ENCODE results near the gene GRIK3. TPM values are rescaled to one million over a fixed set of nuclear protein-coding genes. Genes with fewer than 3 reads are reported as not detected.

GRIK3 gene
- total and polyA plus RNA-seq, 2 experiments from 2014 or later: under 0.01 TPM; not detected in 1

- Histone ChIP-seq H3K27ac (no peak overlapping the region), H2AFZ (no peak overlapping the region), H3K4me2 (no peak overlapping the region), H3K27me3 (peaks cover 2% of the 10 kb centered on the region), H4K20me1 (ENCODE audit: insufficient read depth, poor library complexity, severe bottlenecking) (no peaks in the 10 kb centered on the region), H3K9me3 (ENCODE audit: low read depth) (no peaks in the 10 kb centered on the region), H3K79me2 (no peaks in the 10 kb centered on the region), H3K36me3 (replicated peaks; ENCODE audit: insufficient read depth, low read depth) (no peaks in the 10 kb centered on the region), H3K4me3 (no peak overlapping the region), H3K9me2 (replicated peaks; ENCODE audit: insufficient read depth) (no peaks in the 10 kb centered on the region), H3K4me1 (ENCODE audit: insufficient read depth) (no peaks in the 10 kb centered on the region)
- WGBS (ENCODE audit: low lambda C conversion rate, missing lambda C conversion rate): 77% methylated on average over 4 of the region's 4 CpGs
- TF ChIP-seq, protein P1, sequence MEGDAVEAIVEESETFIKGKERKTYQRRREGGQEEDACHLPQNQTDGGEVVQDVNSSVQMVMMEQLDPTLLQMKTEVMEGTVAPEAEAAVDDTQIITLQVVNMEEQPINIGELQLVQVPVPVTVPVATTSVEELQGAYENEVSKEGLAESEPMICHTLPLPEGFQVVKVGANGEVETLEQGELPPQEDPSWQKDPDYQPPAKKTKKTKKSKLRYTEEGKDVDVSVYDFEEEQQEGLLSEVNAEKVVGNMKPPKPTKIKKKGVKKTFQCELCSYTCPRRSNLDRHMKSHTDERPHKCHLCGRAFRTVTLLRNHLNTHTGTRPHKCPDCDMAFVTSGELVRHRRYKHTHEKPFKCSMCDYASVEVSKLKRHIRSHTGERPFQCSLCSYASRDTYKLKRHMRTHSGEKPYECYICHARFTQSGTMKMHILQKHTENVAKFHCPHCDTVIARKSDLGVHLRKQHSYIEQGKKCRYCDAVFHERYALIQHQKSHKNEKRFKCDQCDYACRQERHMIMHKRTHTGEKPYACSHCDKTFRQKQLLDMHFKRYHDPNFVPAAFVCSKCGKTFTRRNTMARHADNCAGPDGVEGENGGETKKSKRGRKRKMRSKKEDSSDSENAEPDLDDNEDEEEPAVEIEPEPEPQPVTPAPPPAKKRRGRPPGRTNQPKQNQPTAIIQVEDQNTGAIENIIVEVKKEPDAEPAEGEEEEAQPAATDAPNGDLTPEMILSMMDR (IDR thresholded peaks at IDR 0.05; ENCODE audit: poor library complexity): no peak
- TF ChIP-seq EZH2 (IDR thresholded peaks at IDR 0.05; ENCODE audit: borderline replicate concordance): no peak
- no peak for TF ChIP-seq EZH2phosphoT487 (IDR thresholded peaks at IDR 0.05; ENCODE audit: low read depth, severe bottlenecking, unreplicated experiment)
- no peak for DNase-seq (ENCODE audit: low spot score)
Measured at GRCh38 chr1:36751525-36751924, 282.8 kb downstream of the GRIK3 start.

DNA sequence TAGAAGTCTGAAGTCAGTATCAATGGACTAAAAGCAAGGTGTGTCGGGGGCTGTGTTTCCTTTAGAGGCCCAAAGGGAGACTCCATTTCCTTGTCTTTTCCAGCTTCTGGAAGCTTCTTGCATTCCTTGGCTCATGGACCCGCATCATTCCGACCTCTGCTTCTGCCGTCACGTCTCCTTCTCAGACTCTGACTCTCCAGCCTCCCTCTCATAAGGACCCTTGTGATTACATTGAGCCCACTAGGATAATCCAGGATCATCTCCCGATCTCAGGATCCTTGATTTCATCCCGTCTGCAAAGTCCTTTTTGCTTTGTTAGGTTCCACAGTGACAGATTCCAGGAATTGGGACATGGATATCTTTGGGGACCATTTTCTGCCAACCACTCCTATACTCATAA, 285.8 kb downstream of the GRIK3 start:
- Histone ChIP-seq H3K4me1 (ENCODE audit: insufficient read depth) (no peaks in the 10 kb centered on the region), H4K20me1 (ENCODE audit: insufficient read depth, poor library complexity, severe bottlenecking) (no peaks in the 10 kb centered on the region), H2AFZ (no peak overlapping the region), H3K9me3 (ENCODE audit: low read depth) (no peaks in the 10 kb centered on the region), H3K27ac (no peak overlapping the region), H3K4me3 (no peak overlapping the region), H3K4me2 (no peak overlapping the region), H3K79me2 (no peaks in the 10 kb centered on the region), H3K27me3 (peaks cover 2% of the 10 kb centered on the region), H3K9me2 (replicated peaks; ENCODE audit: insufficient read depth) (no peaks in the 10 kb centered on the region), H3K36me3 (replicated peaks; ENCODE audit: insufficient read depth, low read depth) (no peaks in the 10 kb centered on the region)
- DNase-seq (ENCODE audit: low spot score): no peak
- TF ChIP-seq, protein P1 (IDR thresholded peaks at IDR 0.05; ENCODE audit: poor library complexity): no peak
- TF ChIP-seq EZH2 (IDR thresholded peaks at IDR 0.05; ENCODE audit: borderline replicate concordance): no peak
- WGBS (ENCODE audit: low lambda C conversion rate, missing lambda C conversion rate): 90% methylated on average over 7 of the region's 7 CpGs
